ENCODE data around the gene CORO2B. TPM values are rescaled to one million over a fixed set of nuclear protein-coding genes. Genes with fewer than 3 reads are reported as not detected.
A peak's percentile ranks its signal among the peaks of the same experiment; 100 is the strongest.
"Not testable (repeated sequence)": the region's sequence is repeated elsewhere in the genome, so short reads cannot be mapped to it uniquely, and the experiment has no call there.

The CORO2B gene
- total RNA-seq, 1 donor from 2014 or later, result 8.5 TPM

- no peak for DNase-seq (ENCODE audit: missing footprints)
These were observed 20.4 kb downstream of the CORO2B start for GRCh38 chr15:68599153-68599545.

GRCh38 chr15:68599560-68600071 lies 20.8 kb downstream of the CORO2B start:
- intact Hi-C loops (cut with DNase I), result no loop called here
- no peak for DNase-seq (ENCODE audit: missing footprints)
- ATAC-seq, result no peak

More at GRCh38 chr15:68599153-68599545, 20.4 kb downstream of the CORO2B start:
- intact Hi-C loops (cut with DNase I), result no loop called here
- no peak for ATAC-seq

- intact Hi-C loops (cut with DNase I), result no loop called here
- DNase-seq (ENCODE audit: missing footprints), result no peak
- ATAC-seq, result peak; percentile 52
These were observed 22.7 kb downstream of the CORO2B start for GRCh38 chr15:68601206-68602197.

GRCh38 chr15:68602459-68603215 lies 23.8 kb downstream of the CORO2B start:
- intact Hi-C loops (cut with DNase I), result no loop called here
- DNase-seq (ENCODE audit: missing footprints) (no peak), ATAC-seq (no peak)

- DNase-seq (ENCODE audit: missing footprints), result no peak
- intact Hi-C loops (cut with DNase I), result no loop called here
- no peak for ATAC-seq
These were observed 24.4 kb downstream of the CORO2B start for GRCh38 chr15:68603216-68603595.

- ATAC-seq, result no peak
- no peak for DNase-seq (ENCODE audit: missing footprints)
- intact Hi-C loops (cut with DNase I), result no loop called here
These were observed 25.2 kb downstream of the CORO2B start for GRCh38 chr15:68603951-68604350.

- DNase-seq (ENCODE audit: missing footprints); ATAC-seq; intact Hi-C loops (cut with DNase I): not testable (repeated sequence)
These were observed 26.2 kb downstream of the CORO2B start for GRCh38 chr15:68604840-68605478.

- ATAC-seq (no peak), DNase-seq (ENCODE audit: missing footprints) (no peak)
These were observed 27.6 kb downstream of the CORO2B start for GRCh38 chr15:68606375-68606774.

GRCh38 chr15:68608206-68608843 lies 29.5 kb downstream of the CORO2B start:
- peak; percentile 96 for DNase-seq (ENCODE audit: missing footprints)
- intact Hi-C loops (cut with DNase I), result loop anchor here (2.0 kb wide), 1 partner anchor 30 kb away; the partner anchor contains the start of gene CORO2B
- peak; percentile 86 for ATAC-seq

More at GRCh38 chr15:68606375-68606774, 27.6 kb downstream of the CORO2B start:
- intact Hi-C loops (cut with DNase I), result no loop called here

GRCh38 chr15:68608844-68609232 lies 30.0 kb downstream of the CORO2B start:
- DNase-seq (ENCODE audit: missing footprints) (no peak), ATAC-seq (no peak)
- intact Hi-C loops (cut with DNase I), result loop anchor here (2.0 kb wide), 1 partner anchor 30 kb away; the partner anchor contains the start of gene CORO2B

- intact Hi-C loops (cut with DNase I), result loop anchor here (2.0 kb wide), 1 partner anchor 31 kb away; the partner anchor contains the start of gene CORO2B
- peak; percentile 91 for ATAC-seq
- DNase-seq (ENCODE audit: missing footprints), result peak; percentile 94
These were observed 30.8 kb downstream of the CORO2B start for GRCh38 chr15:68609629-68610028.

GRCh38 chr15:68610825-68611224 lies 32.0 kb downstream of the CORO2B start:
- no peak for ATAC-seq
- intact Hi-C loops (cut with DNase I), result no loop called here

GRCh38 chr15:68612503-68612902 lies 33.7 kb downstream of the CORO2B start:
- intact Hi-C loops (cut with DNase I), result no loop called here
- DNase-seq (ENCODE audit: missing footprints) (no peak), ATAC-seq (no peak)

More at GRCh38 chr15:68610825-68611224, 32.0 kb downstream of the CORO2B start:
- DNase-seq (ENCODE audit: missing footprints), result no peak

GRCh38 chr15:68612979-68613740 lies 34.4 kb downstream of the CORO2B start:
- DNase-seq (ENCODE audit: missing footprints) (no peak), ATAC-seq (no peak)
- intact Hi-C loops (cut with DNase I), result no loop called here

GRCh38 chr15:68614286-68615035 lies 35.7 kb downstream of the CORO2B start:
- DNase-seq (ENCODE audit: missing footprints) (peak; percentile 73), ATAC-seq (peak; percentile 15)
- intact Hi-C loops (cut with DNase I), result no loop called here

GRCh38 chr15:68615301-68615700 lies 36.5 kb downstream of the CORO2B start:
- intact Hi-C loops (cut with DNase I), result no loop called here

GRCh38 chr15:68615811-68616210 lies 37.0 kb downstream of the CORO2B start:
- ATAC-seq, result no peak
- DNase-seq (ENCODE audit: missing footprints), result no peak
- intact Hi-C loops (cut with DNase I), result no loop called here

More at GRCh38 chr15:68615301-68615700, 36.5 kb downstream of the CORO2B start:
- ATAC-seq (no peak), DNase-seq (ENCODE audit: missing footprints) (no peak)

Measured in Right ventricle myocardium inferior (tissue), 1 donor.